ENCODE measurements around the gene CFAP74. TPM values are rescaled to one million over a fixed set of nuclear protein-coding genes. Genes with fewer than 3 reads are reported as not detected.
A peak's percentile ranks its signal among the peaks of the same experiment; 100 is the strongest.

CFAP74 gene
- total RNA-seq, 1 donor from 2014 or later, result 0.42 TPM

- Mint-ChIP-seq H3K27ac (no peak overlapping the region), H3K4me1 (no peaks in the 10 kb centered on the region), H3K36me3 (no peaks in the 10 kb centered on the region), H3K4me3 (peak overlapping the region; percentile 31), H3K27me3 (ENCODE audit: low read depth) (peaks cover 11% of the 10 kb centered on the region), H3K9me3 (no peaks in the 10 kb centered on the region)
- TF ChIP-seq, protein P1, sequence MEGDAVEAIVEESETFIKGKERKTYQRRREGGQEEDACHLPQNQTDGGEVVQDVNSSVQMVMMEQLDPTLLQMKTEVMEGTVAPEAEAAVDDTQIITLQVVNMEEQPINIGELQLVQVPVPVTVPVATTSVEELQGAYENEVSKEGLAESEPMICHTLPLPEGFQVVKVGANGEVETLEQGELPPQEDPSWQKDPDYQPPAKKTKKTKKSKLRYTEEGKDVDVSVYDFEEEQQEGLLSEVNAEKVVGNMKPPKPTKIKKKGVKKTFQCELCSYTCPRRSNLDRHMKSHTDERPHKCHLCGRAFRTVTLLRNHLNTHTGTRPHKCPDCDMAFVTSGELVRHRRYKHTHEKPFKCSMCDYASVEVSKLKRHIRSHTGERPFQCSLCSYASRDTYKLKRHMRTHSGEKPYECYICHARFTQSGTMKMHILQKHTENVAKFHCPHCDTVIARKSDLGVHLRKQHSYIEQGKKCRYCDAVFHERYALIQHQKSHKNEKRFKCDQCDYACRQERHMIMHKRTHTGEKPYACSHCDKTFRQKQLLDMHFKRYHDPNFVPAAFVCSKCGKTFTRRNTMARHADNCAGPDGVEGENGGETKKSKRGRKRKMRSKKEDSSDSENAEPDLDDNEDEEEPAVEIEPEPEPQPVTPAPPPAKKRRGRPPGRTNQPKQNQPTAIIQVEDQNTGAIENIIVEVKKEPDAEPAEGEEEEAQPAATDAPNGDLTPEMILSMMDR (IDR thresholded peaks at IDR 0.05; ENCODE audit: unreplicated experiment), result no peak
- DNase-seq (ENCODE audit: low spot score in 2 of 2, unreplicated experiment in 2 of 2), result peak; percentile 100
Measured at GRCh38 chr1:1919304-1920056, 84.1 kb downstream of the CFAP74 start.

DNA sequence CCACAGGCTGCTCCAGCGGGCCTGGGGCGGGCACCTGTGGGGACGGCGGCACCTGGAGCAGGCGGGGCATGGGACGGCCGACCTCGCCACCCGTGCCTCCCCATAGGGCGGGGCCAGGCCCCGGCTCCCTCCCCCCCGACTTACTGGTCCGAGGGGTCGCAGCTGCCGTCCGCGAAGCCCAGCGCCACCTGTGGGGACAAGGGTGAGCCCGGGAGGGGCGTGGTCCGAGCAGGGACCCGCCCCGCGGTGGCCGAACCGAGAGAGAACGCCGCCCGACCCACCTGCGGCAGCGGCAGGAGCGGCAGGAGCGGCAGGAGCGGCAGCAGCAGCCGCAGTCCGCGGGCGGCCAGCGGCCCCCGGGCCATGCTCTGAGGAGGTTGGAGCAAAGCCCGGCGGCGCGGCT lies 84.7 kb downstream of the CFAP74 start, which contains the start of gene TMEM52:
TMEM52 (minus strand) TSS at position 379 of the 403 bp plus-strand sequence; CDS start at position 365, 14 bp downstream.
- no peaks in the 10 kb centered on the region for H3K4me1 Mint-ChIP-seq
- H3K36me3 Mint-ChIP-seq, result no peaks in the 10 kb centered on the region
- H3K27me3 Mint-ChIP-seq (ENCODE audit: low read depth), result peaks cover 12% of the 10 kb centered on the region
- TF ChIP-seq, protein P1 (IDR thresholded peaks at IDR 0.05; ENCODE audit: unreplicated experiment), result no peak
- H3K9me3 Mint-ChIP-seq, result no peaks in the 10 kb centered on the region
- H3K27ac Mint-ChIP-seq, result no peak within 1 kb of the TSS
- H3K4me3 Mint-ChIP-seq, result peak within 1 kb of the TSS; percentile 51
- no peak for DNase-seq (ENCODE audit: low spot score in 2 of 2, unreplicated experiment in 2 of 2)

- TF ChIP-seq, protein P1 (IDR thresholded peaks at IDR 0.05; ENCODE audit: unreplicated experiment), result no peak
- H3K9me3 Mint-ChIP-seq, result no peaks in the 10 kb centered on the region
- peak overlapping the region; percentile 51 for H3K4me3 Mint-ChIP-seq
- DNase-seq (ENCODE audit: low spot score in 2 of 2, unreplicated experiment in 2 of 2), result peak in 1 of 2 experiments; percentile 14
- H3K4me1 Mint-ChIP-seq, result no peaks in the 10 kb centered on the region
- H3K36me3 Mint-ChIP-seq, result no peaks in the 10 kb centered on the region
- no peak overlapping the region for H3K27ac Mint-ChIP-seq
- H3K27me3 Mint-ChIP-seq (ENCODE audit: low read depth), result peaks cover 15% of the 10 kb centered on the region
Measured at GRCh38 chr1:1917995-1918900, 85.3 kb downstream of the CFAP74 start.

DNA sequence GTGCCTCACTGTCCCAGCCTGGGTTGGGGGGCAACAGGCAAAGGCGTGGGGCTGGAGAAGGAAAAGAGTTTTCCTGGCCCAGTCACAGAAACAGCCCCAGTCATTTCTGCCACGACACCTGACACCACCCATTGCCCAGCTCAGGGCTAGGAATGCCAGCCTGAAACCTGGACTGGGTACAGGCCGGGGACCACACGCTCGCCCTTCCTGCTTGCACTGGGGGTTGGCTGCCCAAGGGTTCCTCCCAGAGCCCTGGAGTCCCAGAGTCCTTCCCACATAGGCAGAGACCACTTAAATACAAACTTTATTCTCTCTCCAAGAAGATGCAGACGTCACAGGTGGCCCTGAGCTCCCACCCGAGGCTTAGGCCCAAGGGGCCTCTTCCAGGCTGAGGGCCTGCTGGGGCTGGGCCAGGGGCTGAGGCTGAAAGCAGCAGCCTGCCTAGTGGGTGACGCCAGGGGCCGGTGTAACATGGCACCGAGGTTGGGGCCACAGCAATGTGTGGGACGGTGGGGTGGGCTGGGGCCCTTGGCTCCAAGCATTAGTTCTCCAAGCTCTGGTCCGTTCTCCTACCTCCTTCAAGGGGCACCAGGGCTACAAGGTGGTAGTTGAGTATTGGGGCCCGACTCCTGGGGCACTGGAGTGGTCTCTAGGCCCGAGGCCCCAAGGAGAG lies 86.1 kb downstream of the CFAP74 start:
- H3K9me3 Mint-ChIP-seq, result no peaks in the 10 kb centered on the region
- peaks cover 15% of the 10 kb centered on the region for H3K27me3 Mint-ChIP-seq (ENCODE audit: low read depth)
- no peaks in the 10 kb centered on the region for H3K4me1 Mint-ChIP-seq
- TF ChIP-seq, protein P1 (IDR thresholded peaks at IDR 0.05; ENCODE audit: unreplicated experiment), result no peak
- H3K4me3 Mint-ChIP-seq, result peak overlapping the region; percentile 39
- DNase-seq (ENCODE audit: low spot score in 2 of 2, unreplicated experiment in 2 of 2), result peak in 1 of 2 experiments; percentile 18
- no peak overlapping the region for H3K27ac Mint-ChIP-seq
- H3K36me3 Mint-ChIP-seq, result no peaks in the 10 kb centered on the region

- TF ChIP-seq, protein P1 (IDR thresholded peaks at IDR 0.05; ENCODE audit: unreplicated experiment), result no peak
- H3K4me1 Mint-ChIP-seq, result no peaks in the 10 kb centered on the region
- H3K4me3 Mint-ChIP-seq, result no peak overlapping the region
- no peak overlapping the region for H3K27ac Mint-ChIP-seq
- no peaks in the 10 kb centered on the region for H3K9me3 Mint-ChIP-seq
- H3K27me3 Mint-ChIP-seq (ENCODE audit: low read depth), result peaks cover 15% of the 10 kb centered on the region
- no peaks in the 10 kb centered on the region for H3K36me3 Mint-ChIP-seq
- peak in 1 of 2 experiments; percentile 18 for DNase-seq (ENCODE audit: low spot score in 2 of 2, unreplicated experiment in 2 of 2)
Measured at GRCh38 chr1:1916851-1917251, 86.7 kb downstream of the CFAP74 start.
